IMR-90 (cell line): Measurements from ENCODE around the gene CYP2E1. TPM values are rescaled to one million over a fixed set of nuclear protein-coding genes. Genes with fewer than 3 reads are reported as not detected.

Experiments used
- ATAC-seq: fragments of 200-7000 bp; cut with Tn5 transposase; 2 replicates; pipeline ENCODE4 v1.9.1; 2020; ENCODE audit warnings: low read depth, mild to moderate bottlenecking, moderate library complexity
- BruUV-seq: library from RNA; stranded (reverse); fragments of 400-500 nt; replicated peaks from 2 replicates; lab custom pipeline; 2021; lab: Mats Ljungman, UMichigan
- CTCF ChIA-PET: fragments of 300-600 bp; formaldehyde crosslinking; extraction: SDS; loops from one replicate; lab custom pipeline; 2021; ENCODE audit warnings: antibody characterized with exemption; lab: Yijun Ruan, JAX
- POLR2A ChIA-PET: fragments of 300-600 bp; sonication (Branson Sonifier 250); formaldehyde crosslinking; loops from one replicate; lab custom pipeline; 2022; ENCODE audit warnings: antibody characterized with exemption; ENCODE audit not compliant: unreplicated experiment; lab: Charles Lee
- DNase-seq: peaks from one replicate; pipeline ENCODE4 v3.0.0; 2013
- H2AFZ ChIP-seq: replicated peaks from 2 replicates; pipeline ENCODE3; 2013; ENCODE audit warnings: low read length, mild to moderate bottlenecking; ENCODE audit not compliant: poor library complexity
- H2AK5ac ChIP-seq: 2 replicates; pipeline ENCODE4 v1.6.1; 2013; ENCODE audit warnings: low read depth, low read length, inconsistent platforms
- H2AK9ac ChIP-seq: replicated peaks from 2 replicates; pipeline ENCODE3; 2013; ENCODE audit warnings: mild to moderate bottlenecking, low read depth, low read length, moderate library complexity; ENCODE audit not compliant: poor library complexity
- H2BK120ac ChIP-seq: 2 replicates; pipeline ENCODE4 v1.6.1; 2013; ENCODE audit warnings: low read depth, low read length, inconsistent platforms
- H2BK15ac ChIP-seq: 3 replicates; pipeline ENCODE4 v1.6.1; 2013; ENCODE audit warnings: low read depth, low read length, inconsistent platforms
- H2BK20ac ChIP-seq: 2 replicates; pipeline ENCODE4 v1.6.1; 2013; ENCODE audit warnings: low read depth, mild to moderate bottlenecking, inconsistent platforms, low read length, moderate library complexity
- H2BK5ac ChIP-seq: 2 replicates; pipeline ENCODE4 v1.6.1; 2013; ENCODE audit warnings: mild to moderate bottlenecking, low read depth, low read length, inconsistent platforms; ENCODE audit not compliant: poor library complexity, severe bottlenecking
- H3K14ac ChIP-seq: replicated peaks from 2 replicates; pipeline ENCODE4 v1.6.1; 2013; ENCODE audit warnings: low read depth, low read length, inconsistent platforms
- H3K18ac ChIP-seq: 2 replicates; pipeline ENCODE4 v1.6.1; 2013; ENCODE audit warnings: low read depth, low read length, control low read depth
- H3K23ac ChIP-seq: 2 replicates; pipeline ENCODE4 v1.6.1; 2013; ENCODE audit warnings: low read depth, low read length, inconsistent platforms
- H3K27ac ChIP-seq: 2 replicates; pipeline ENCODE4 v1.5.1; 2013; ENCODE audit warnings: mild to moderate bottlenecking, control low read depth, low read length; ENCODE audit not compliant: insufficient read depth
- H3K27me3 ChIP-seq: 2 replicates; pipeline ENCODE4 v1.6.1; 2013; ENCODE audit warnings: low read length; ENCODE audit not compliant: control insufficient read depth, insufficient read depth
- H3K36me3 ChIP-seq: 2 replicates; pipeline ENCODE4 v1.6.1; 2013; ENCODE audit warnings: low read length, mixed read lengths; ENCODE audit not compliant: control insufficient read depth, insufficient read depth
- H3K4ac ChIP-seq: 2 replicates; pipeline ENCODE4 v1.6.1; 2013; ENCODE audit warnings: low read depth, low read length, inconsistent platforms
- H3K4me1 ChIP-seq: 2 replicates; pipeline ENCODE4 v1.6.1; 2013; ENCODE audit warnings: low read length, mixed read lengths; ENCODE audit not compliant: control insufficient read depth, insufficient read depth
- H3K4me2 ChIP-seq: 2 replicates; pipeline ENCODE4 v1.6.1; 2013; ENCODE audit warnings: low read depth, mild to moderate bottlenecking, control low read depth, low read length, moderate library complexity
- H3K4me3 ChIP-seq: 2 replicates; pipeline ENCODE4 v1.5.1; 2013; ENCODE audit warnings: low read depth, mild to moderate bottlenecking, control low read depth, low read length, moderate library complexity; ENCODE audit not compliant: insufficient read depth
- H3K56ac ChIP-seq: 2 replicates; pipeline ENCODE4 v1.6.1; 2013; ENCODE audit warnings: low read length, inconsistent platforms; ENCODE audit not compliant: insufficient read depth; ENCODE audit errors: extremely low read depth
- H3K79me1 ChIP-seq, 2 experiments: 2 replicates each; pipeline ENCODE4 v1.6.1; 2013; ENCODE audit warnings: low read length in 2 of 2, inconsistent platforms in 1 of 2, low read depth in 1 of 2
- H3K9ac ChIP-seq: 2 replicates; pipeline ENCODE4 v1.6.1; 2013; ENCODE audit warnings: low read depth, low read length, control low read depth
- H3K9me1 ChIP-seq: 2 replicates; pipeline ENCODE4 v1.6.1; 2013; ENCODE audit warnings: low read length, inconsistent platforms; ENCODE audit not compliant: insufficient read depth
- H3K9me3 ChIP-seq: 2 replicates; pipeline ENCODE4 v1.6.1; 2013; ENCODE audit warnings: low read length; ENCODE audit not compliant: control insufficient read depth, insufficient read depth
- H4K20me1 ChIP-seq: 2 replicates; pipeline ENCODE4 v1.6.1; 2013; ENCODE audit warnings: low read length, inconsistent platforms; ENCODE audit not compliant: insufficient read depth
- H4K5ac ChIP-seq: 2 replicates; pipeline ENCODE4 v1.6.1; 2013; ENCODE audit warnings: mild to moderate bottlenecking, low read depth, low read length, control low read depth
- H4K8ac ChIP-seq, 2 experiments: 2 replicates each; pipeline ENCODE4 v1.6.1; 2013; ENCODE audit warnings: low read depth in 2 of 2, low read length in 2 of 2, control low read depth in 1 of 2, inconsistent platforms in 1 of 2
- H4K91ac ChIP-seq: 2 replicates; pipeline ENCODE4 v1.6.1; 2013; ENCODE audit warnings: low read depth, low read length, inconsistent platforms; ENCODE audit not compliant: insufficient read depth
- BHLHE40 ChIP-seq: fragments of 150-350 bp; IDR thresholded peaks from 2 replicates; pipeline ENCODE4 v1.6.1; 2016; ENCODE audit warnings: mild to moderate bottlenecking, low read depth, low read length
- MAZ ChIP-seq: IDR thresholded peaks from 2 replicates; pipeline ENCODE4 v1.6.1; 2012; ENCODE audit warnings: low read depth, mild to moderate bottlenecking, low read length, improper control_type of control experiment, moderate library complexity, borderline replicate concordance
- MXI1 ChIP-seq: IDR thresholded peaks from 2 replicates; pipeline ENCODE4 v1.6.1; 2012; ENCODE audit warnings: low read depth, mild to moderate bottlenecking, low read length, moderate library complexity, borderline replicate concordance
- NFE2L2 ChIP-seq: fragments of 150-350 bp; IDR thresholded peaks from 2 replicates; pipeline ENCODE4 v1.6.1; 2016; ENCODE audit warnings: low read depth, mild to moderate bottlenecking, low read length
- POLR2A ChIP-seq: IDR thresholded peaks from 2 replicates; pipeline ENCODE4 v1.6.1; 2012; ENCODE audit warnings: mild to moderate bottlenecking, low read depth, low read length
- RAD21 ChIP-seq: IDR thresholded peaks from 2 replicates; pipeline ENCODE4 v1.6.1; 2012; ENCODE audit warnings: low read length, improper control_type of control experiment
- WGBS, 2 experiments: methylation state at CpG; one replicate each; pipeline versions ENCODE4 v1.1.5 to v1.1.7; 2013; ENCODE audit warnings: missing lambda C conversion rate in 2 of 2; ENCODE audit not compliant: insufficient read length in 1 of 2; ENCODE audit errors: extremely low coverage in 2 of 2; 5-methylcytosine and 5-hydroxymethylcytosine counted together
- dilution Hi-C: fragments of 300-500 bp; cut with HindIII; formaldehyde crosslinking; loops from one replicate; pipeline ENCODE4 v1.14.3; 2018; ENCODE audit warnings: low sequenced_read_pairs; ENCODE audit not compliant: unreplicated experiment
- in situ Hi-C: fragments of 300-500 bp; cut with MboI; formaldehyde crosslinking; loops from 3 replicates; pipeline ENCODE4 v1.14.3; 2019; ENCODE audit warnings: low sequenced_read_pairs, inconsistent platforms, mixed read lengths
- intact Hi-C: fragments of 100-400 bp; cut with micrococcal nuclease; formaldehyde crosslinking; loops from 2 replicates; pipeline ENCODE4 v1.10.0; 2022
- polyA plus RNA-seq, 3 experiments: library from polyadenylated mRNA; depleted of rRNA; stranded (reverse); fragments of >200 nt; gene quantifications; 2 replicates each; pipeline ENCODE4 v1.2.3, GENCODE V29; 2012; ENCODE audit warnings: low replicate concordance in 1 of 3
- total RNA-seq: library from RNA; depleted of rRNA; stranded (reverse); fragments of >200 nt; gene quantifications from 2 replicates; pipeline ENCODE4 v1.2.3, GENCODE V29; 2012
- TF ChIP-seq, protein P1 (sequence below): fragments of 150-350 bp; IDR thresholded peaks from 2 replicates; pipeline ENCODE4 v1.6.1; 2016; ENCODE audit warnings: low read depth, mild to moderate bottlenecking, low read length, moderate library complexity, borderline replicate concordance

Gene CYP2E1
- total and polyA plus RNA-seq, 2 of the 4 experiments (the other 2 are of a cell fraction) = 0.36 to 1.7 TPM

GRCh38 chr10:133554600-133554999, 27.4 kb downstream of the CYP2E1 start:
- no CpG with 5 or more reads among the region's 4 CpGs for WGBS, 2 experiments
- DNase-seq = no peak

More at GRCh38 chr10:133554600-133554999, 27.4 kb downstream of the CYP2E1 start:
- Histone ChIP-seq H2BK120ac (no peak overlapping the region), H3K4me3 (no peak overlapping the region), H3K23ac (no peak overlapping the region), H3K27ac (no peak overlapping the region), H3K14ac (no peak overlapping the region), H4K5ac (no peak overlapping the region), H2AK9ac (no peak overlapping the region), H3K9me1 (no peaks in the 10 kb centered on the region), H3K36me3 (no peaks in the 10 kb centered on the region), H2AK5ac (no peak overlapping the region), H3K4me1 (no peaks in the 10 kb centered on the region), H3K27me3 (no peaks in the 10 kb centered on the region), H2BK5ac (no peak overlapping the region), H2BK20ac (no peak overlapping the region), H3K4ac (no peak overlapping the region), H3K9ac (no peak overlapping the region), H3K18ac (no peak overlapping the region), H3K4me2 (no peak overlapping the region), H4K20me1 (no peaks in the 10 kb centered on the region), H2AFZ (no peak overlapping the region), H4K8ac (no peak overlapping the region), H3K56ac (no peak overlapping the region), H2BK15ac (no peak overlapping the region), H4K91ac (no peak overlapping the region), H3K9me3 (no peaks in the 10 kb centered on the region), H3K79me1 (no peaks in the 10 kb centered on the region)
- no peak for ATAC-seq
- dilution Hi-C loops = no loop called here
- intact Hi-C loops = no loop called here
- TF ChIP-seq MAZ = no peak
- TF ChIP-seq RAD21 = no peak
- no peak for TF ChIP-seq BHLHE40
- TF ChIP-seq NFE2L2 = no peak
- TF ChIP-seq POLR2A = no peak
- no peak for TF ChIP-seq MXI1
- TF ChIP-seq, protein P1, sequence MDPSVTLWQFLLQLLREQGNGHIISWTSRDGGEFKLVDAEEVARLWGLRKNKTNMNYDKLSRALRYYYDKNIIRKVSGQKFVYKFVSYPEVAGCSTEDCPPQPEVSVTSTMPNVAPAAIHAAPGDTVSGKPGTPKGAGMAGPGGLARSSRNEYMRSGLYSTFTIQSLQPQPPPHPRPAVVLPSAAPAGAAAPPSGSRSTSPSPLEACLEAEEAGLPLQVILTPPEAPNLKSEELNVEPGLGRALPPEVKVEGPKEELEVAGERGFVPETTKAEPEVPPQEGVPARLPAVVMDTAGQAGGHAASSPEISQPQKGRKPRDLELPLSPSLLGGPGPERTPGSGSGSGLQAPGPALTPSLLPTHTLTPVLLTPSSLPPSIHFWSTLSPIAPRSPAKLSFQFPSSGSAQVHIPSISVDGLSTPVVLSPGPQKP = no peak
- CTCF ChIA-PET = interaction anchor here (0.6 kb wide), 1 partner anchor 39 kb away, joined by 6 read pairs; no protein-coding TSS in a partner anchor
- POLR2A ChIA-PET = no interaction called here
- in situ Hi-C loops = no loop called here
- BruUV-seq = no TSS peak
